T follicular helper cell (primary cell): Measurements from ENCODE around the gene THEMIS.
"Not testable (repeated sequence)": the region's sequence is repeated elsewhere in the genome, so short reads cannot be mapped to it uniquely, and the experiment has no call there.

ENCODE experiments used
- DNase-seq: peaks from one replicate; pipeline ENCODE4 v3.0.0-alpha.2; 2020; ENCODE audit warnings: low read depth

The THEMIS gene

GRCh38 chr6:127914240-127914639 lies 13.4 kb upstream of the THEMIS start:
- DNase-seq: no peak

- DNase-seq: no peak
Observed at GRCh38 chr6:127912914-127913313, 12.1 kb upstream of the THEMIS start.

- no peak for DNase-seq
Observed at GRCh38 chr6:127907960-127908640, 7.2 kb upstream of the THEMIS start.

- no peak for DNase-seq
Observed at GRCh38 chr6:127904160-127904559, 3.3 kb upstream of the THEMIS start.

- no peak for DNase-seq
Observed at GRCh38 chr6:127902933-127903332, 2.1 kb upstream of the THEMIS start.

- no peak for DNase-seq
Observed at GRCh38 chr6:127897484-127897883, 3.4 kb downstream of the THEMIS start.

- DNase-seq: no peak
Observed at GRCh38 chr6:127894051-127894450, 6.8 kb downstream of the THEMIS start.

GRCh38 chr6:127893541-127893940 lies 7.3 kb downstream of the THEMIS start:
- DNase-seq: no peak

- DNase-seq: no peak
Observed at GRCh38 chr6:127891731-127892326, 9.0 kb downstream of the THEMIS start.

GRCh38 chr6:127886603-127887002 lies 14.3 kb downstream of the THEMIS start:
- no peak for DNase-seq

- DNase-seq: no peak
Observed at GRCh38 chr6:127884134-127884533, 16.7 kb downstream of the THEMIS start.

GRCh38 chr6:127881949-127882348 lies 18.9 kb downstream of the THEMIS start:
- DNase-seq: not testable (repeated sequence)

- no peak for DNase-seq
Observed at GRCh38 chr6:127880429-127880828, 20.4 kb downstream of the THEMIS start.

GRCh38 chr6:127879685-127880084 lies 21.2 kb downstream of the THEMIS start:
- no peak for DNase-seq

- DNase-seq: no peak
Observed at GRCh38 chr6:127878115-127878514, 22.7 kb downstream of the THEMIS start.

GRCh38 chr6:127877231-127877630 lies 23.6 kb downstream of the THEMIS start:
- DNase-seq: no peak

- no peak for DNase-seq
Observed at GRCh38 chr6:127869772-127870404, 31.0 kb downstream of the THEMIS start.

GRCh38 chr6:127869183-127869582 lies 31.7 kb downstream of the THEMIS start:
- DNase-seq: no peak

GRCh38 chr6:127868338-127868737 lies 32.5 kb downstream of the THEMIS start:
- DNase-seq: no peak

- DNase-seq: no peak
Observed at GRCh38 chr6:127866766-127867165, 34.1 kb downstream of the THEMIS start.

GRCh38 chr6:127865108-127865507 lies 35.8 kb downstream of the THEMIS start:
- no peak for DNase-seq

GRCh38 chr6:127864701-127865100 lies 36.2 kb downstream of the THEMIS start:
- DNase-seq: no peak

GRCh38 chr6:127860723-127861122 lies 40.1 kb downstream of the THEMIS start:
- no peak for DNase-seq
